ENCODE measurements around the gene TMX1. TPM values are rescaled to one million over a fixed set of nuclear protein-coding genes. Genes with fewer than 3 reads are reported as not detected.

The TMX1 gene
- total RNA-seq, 4 donors from 2014 or later = 30.0 to 37.8 (median 33.1) TPM

- DNase-seq (ENCODE audit: low spot score) = no peak
- ATAC-seq (ENCODE audit: low FRiP score) = no peak
- no peak for TF ChIP-seq CTCF (IDR thresholded peaks at IDR 0.05)
Observed at GRCh38 chr14:51277753-51278415, 37.8 kb downstream of the TMX1 start.

GRCh38 chr14:51282517-51282916 lies 42.5 kb downstream of the TMX1 start:
- no peak for ATAC-seq (ENCODE audit: low FRiP score)
- no peak for TF ChIP-seq CTCF (IDR thresholded peaks at IDR 0.05)
- no peak for DNase-seq (ENCODE audit: low spot score)

- no peak for DNase-seq (ENCODE audit: low spot score)
- ATAC-seq (ENCODE audit: low FRiP score) = peak; percentile 76
- TF ChIP-seq CTCF (IDR thresholded peaks at IDR 0.05) = peak in 2 of 3 donors; percentile 20 to 32
Observed at GRCh38 chr14:51283402-51284085, 43.5 kb downstream of the TMX1 start.

GRCh38 chr14:51284241-51284640 lies 44.2 kb downstream of the TMX1 start:
- DNase-seq (ENCODE audit: low spot score) (no peak), ATAC-seq (ENCODE audit: low FRiP score) (no peak)
- no peak for TF ChIP-seq CTCF (IDR thresholded peaks at IDR 0.05)

GRCh38 chr14:51285120-51285519 lies 45.1 kb downstream of the TMX1 start:
- TF ChIP-seq CTCF (IDR thresholded peaks at IDR 0.05) = no peak
- ATAC-seq (ENCODE audit: low FRiP score) = no peak
- no peak for DNase-seq (ENCODE audit: low spot score)

- no peak for ATAC-seq (ENCODE audit: low FRiP score)
- DNase-seq (ENCODE audit: low spot score) = no peak
- no peak for TF ChIP-seq CTCF (IDR thresholded peaks at IDR 0.05)
Observed at GRCh38 chr14:51289169-51289568, 49.1 kb downstream of the TMX1 start.

GRCh38 chr14:51290132-51290531 lies 50.1 kb downstream of the TMX1 start:
- TF ChIP-seq CTCF (IDR thresholded peaks at IDR 0.05) = no peak
- ATAC-seq (ENCODE audit: low FRiP score) = no peak
- DNase-seq (ENCODE audit: low spot score) = no peak
